ENCODE results near the gene DYRK3. TPM values are rescaled to one million over a fixed set of nuclear protein-coding genes. Genes with fewer than 3 reads are reported as not detected.

The DYRK3 gene
- total and polyA plus RNA-seq, 9 of the 15 experiments (the other 6 are each of a cell fraction or from before 2014, with no cell fraction given) = 4.5 to 33.7 (median 25.7) TPM

GRCh38 chr1:206674236-206674635 lies 38.9 kb downstream of the DYRK3 start (continued):
- 0 out of 2 replicates have a peak, but pooled peaks have one; percentile 1 for TF ChIP-seq ZNF592 (IDR thresholded peaks at IDR 0.05)
- 0 out of 4 replicates have a peak, but pooled peaks of 1 of the 2 experiments have one; percentile 14 for TF ChIP-seq RCOR1 (IDR thresholded peaks at IDR 0.05; ENCODE audit: borderline replicate concordance in 1 of 2, low read depth in 2 of 2, low read length in 2 of 2)
- TF ChIP-seq ARHGAP35 (IDR thresholded peaks at IDR 0.05; ENCODE audit: partially characterized antibody) = no peak
- TF ChIP-seq RFX7 (CRISPR knock-in tag; IDR thresholded peaks at IDR 0.05) = no peak
- TF ChIP-seq ELF2 (CRISPR knock-in tag; IDR thresholded peaks at IDR 0.05) = no peak
- TF ChIP-seq CCNT2 (IDR thresholded peaks at IDR 0.05; ENCODE audit: borderline replicate concordance, extremely low read depth, insufficient read length, low read depth, low read length) = no peak
- TF ChIP-seq ZNF445 (CRISPR knock-in tag; IDR thresholded peaks at IDR 0.05; ENCODE audit: low read depth) = no peak
- no peak for TF ChIP-seq ELK1 (CRISPR knock-in tag; IDR thresholded peaks at IDR 0.05)
- no peak for TF ChIP-seq SMARCA5 (IDR thresholded peaks at IDR 0.05)
- no peak for TF ChIP-seq POLR2H (tag; IDR thresholded peaks at IDR 0.05; ENCODE audit: low read depth)
- TF ChIP-seq HDAC6 (IDR thresholded peaks at IDR 0.05; ENCODE audit: low read depth, low read length) = no peak
- no peak for TF ChIP-seq ZNF511 (CRISPR knock-in tag; IDR thresholded peaks at IDR 0.05)
- TF ChIP-seq CBX1 (IDR thresholded peaks at IDR 0.05; ENCODE audit: low read depth) = no peak
- TF ChIP-seq, protein P1, sequence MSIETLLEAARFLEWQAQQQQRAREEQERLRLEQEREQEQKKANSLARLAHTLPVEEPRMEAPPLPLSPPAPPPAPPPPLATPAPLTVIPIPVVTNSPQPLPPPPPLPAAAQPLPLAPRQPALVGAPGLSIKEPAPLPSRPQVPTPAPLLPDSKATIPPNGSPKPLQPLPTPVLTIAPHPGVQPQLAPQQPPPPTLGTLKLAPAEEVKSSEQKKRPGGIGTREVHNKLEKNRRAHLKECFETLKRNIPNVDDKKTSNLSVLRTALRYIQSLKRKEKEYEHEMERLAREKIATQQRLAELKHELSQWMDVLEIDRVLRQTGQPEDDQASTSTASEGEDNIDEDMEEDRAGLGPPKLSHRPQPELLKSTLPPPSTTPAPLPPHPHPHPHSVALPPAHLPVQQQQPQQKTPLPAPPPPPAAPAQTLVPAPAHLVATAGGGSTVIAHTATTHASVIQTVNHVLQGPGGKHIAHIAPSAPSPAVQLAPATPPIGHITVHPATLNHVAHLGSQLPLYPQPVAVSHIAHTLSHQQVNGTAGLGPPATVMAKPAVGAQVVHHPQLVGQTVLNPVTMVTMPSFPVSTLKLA (conservative IDR thresholded peaks at IDR 0.05) = no peak
- peak; percentile 67 for TF ChIP-seq RBM25 (IDR thresholded peaks at IDR 0.05; ENCODE audit: low read depth, low read length, severe bottlenecking)
- no peak for TF ChIP-seq FUS (optimal IDR thresholded peaks at IDR 0.05; ENCODE audit: low read depth, low read length)
- no peak for TF ChIP-seq GMEB1 (CRISPR knock-in tag; IDR thresholded peaks at IDR 0.05)
- TF ChIP-seq, protein P2, sequence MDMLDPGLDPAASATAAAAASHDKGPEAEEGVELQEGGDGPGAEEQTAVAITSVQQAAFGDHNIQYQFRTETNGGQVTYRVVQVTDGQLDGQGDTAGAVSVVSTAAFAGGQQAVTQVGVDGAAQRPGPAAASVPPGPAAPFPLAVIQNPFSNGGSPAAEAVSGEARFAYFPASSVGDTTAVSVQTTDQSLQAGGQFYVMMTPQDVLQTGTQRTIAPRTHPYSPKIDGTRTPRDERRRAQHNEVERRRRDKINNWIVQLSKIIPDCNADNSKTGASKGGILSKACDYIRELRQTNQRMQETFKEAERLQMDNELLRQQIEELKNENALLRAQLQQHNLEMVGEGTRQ (CRISPR knock-in tag; IDR thresholded peaks at IDR 0.05) = no peak
- TF ChIP-seq GABPA (tag; conservative IDR thresholded peaks at IDR 0.05; ENCODE audit: low read depth) = no peak
